Activated CD4-positive, CD25-positive, alpha-beta regulatory T cell (primary cell): Measurements from ENCODE around the gene SGSM2.
A peak's percentile ranks its signal among the peaks of the same experiment; 100 is the strongest.
"Not testable (repeated sequence)": the region's sequence is repeated elsewhere in the genome, so short reads cannot be mapped to it uniquely, and the experiment has no call there.

Source experiments
- DNase-seq, 4 experiments: peaks; one replicate each; lab custom pipeline; 2025; lab: John Stamatoyannopoulos, UW

The SGSM2 gene, protein sequence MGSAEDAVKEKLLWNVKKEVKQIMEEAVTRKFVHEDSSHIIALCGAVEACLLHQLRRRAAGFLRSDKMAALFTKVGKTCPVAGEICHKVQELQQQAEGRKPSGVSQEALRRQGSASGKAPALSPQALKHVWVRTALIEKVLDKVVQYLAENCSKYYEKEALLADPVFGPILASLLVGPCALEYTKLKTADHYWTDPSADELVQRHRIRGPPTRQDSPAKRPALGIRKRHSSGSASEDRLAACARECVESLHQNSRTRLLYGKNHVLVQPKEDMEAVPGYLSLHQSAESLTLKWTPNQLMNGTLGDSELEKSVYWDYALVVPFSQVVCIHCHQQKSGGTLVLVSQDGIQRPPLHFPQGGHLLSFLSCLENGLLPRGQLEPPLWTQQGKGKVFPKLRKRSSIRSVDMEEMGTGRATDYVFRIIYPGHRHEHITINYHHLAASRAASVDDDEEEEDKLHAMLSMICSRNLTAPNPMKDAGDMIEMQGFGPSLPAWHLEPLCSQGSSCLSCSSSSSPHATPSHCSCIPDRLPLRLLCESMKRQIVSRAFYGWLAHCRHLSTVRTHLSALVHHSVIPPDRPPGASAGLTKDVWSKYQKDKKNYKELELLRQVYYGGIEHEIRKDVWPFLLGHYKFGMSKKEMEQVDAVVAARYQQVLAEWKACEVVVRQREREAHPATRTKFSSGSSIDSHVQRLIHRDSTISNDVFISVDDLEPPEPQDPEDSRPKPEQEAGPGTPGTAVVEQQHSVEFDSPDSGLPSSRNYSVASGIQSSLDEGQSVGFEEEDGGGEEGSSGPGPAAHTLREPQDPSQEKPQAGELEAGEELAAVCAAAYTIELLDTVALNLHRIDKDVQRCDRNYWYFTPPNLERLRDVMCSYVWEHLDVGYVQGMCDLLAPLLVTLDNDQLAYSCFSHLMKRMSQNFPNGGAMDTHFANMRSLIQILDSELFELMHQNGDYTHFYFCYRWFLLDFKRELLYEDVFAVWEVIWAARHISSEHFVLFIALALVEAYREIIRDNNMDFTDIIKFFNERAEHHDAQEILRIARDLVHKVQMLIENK

DNA sequence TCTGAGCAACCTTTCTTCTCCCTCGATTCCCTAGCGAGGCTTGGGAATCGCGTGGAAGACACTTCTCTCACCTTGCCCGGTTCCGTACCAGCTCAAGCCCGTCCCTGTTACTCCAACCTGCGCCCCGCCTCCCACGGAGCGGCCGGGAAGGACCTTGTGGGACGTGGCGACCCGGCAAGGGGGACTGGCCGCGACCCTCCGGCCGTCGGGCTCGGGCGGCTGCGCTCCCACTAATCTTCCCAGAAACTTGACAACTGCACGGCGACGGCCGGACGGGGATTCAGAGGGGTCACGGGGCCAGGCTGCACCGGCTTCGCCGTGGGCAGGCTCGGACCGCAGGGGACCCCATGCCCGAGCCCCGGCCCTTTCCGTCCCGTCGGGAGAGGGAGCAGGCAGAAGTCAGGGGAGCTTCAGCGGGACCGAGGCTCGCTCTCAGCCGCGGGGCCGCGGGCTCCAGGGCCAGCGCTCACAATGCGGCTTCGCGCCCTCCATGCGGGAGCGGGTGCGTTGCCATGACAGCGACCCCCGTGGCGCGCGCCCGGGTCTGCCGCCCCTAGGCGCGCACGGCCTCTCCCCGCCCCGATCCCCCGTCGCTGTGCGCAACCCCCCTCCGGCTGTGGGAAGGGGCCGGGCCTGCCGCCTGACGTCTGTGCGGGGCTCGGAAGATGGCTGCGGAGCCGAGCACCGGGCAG lies at the start of gene SGSM2:
Gene SGSM2 (plus strand): TSS at position 650 of the 692 bp plus-strand sequence. CDS start 188 bp downstream, outside the sequence.
- DNase-seq = peak; percentile 26 to 61 (median 47)

DNA sequence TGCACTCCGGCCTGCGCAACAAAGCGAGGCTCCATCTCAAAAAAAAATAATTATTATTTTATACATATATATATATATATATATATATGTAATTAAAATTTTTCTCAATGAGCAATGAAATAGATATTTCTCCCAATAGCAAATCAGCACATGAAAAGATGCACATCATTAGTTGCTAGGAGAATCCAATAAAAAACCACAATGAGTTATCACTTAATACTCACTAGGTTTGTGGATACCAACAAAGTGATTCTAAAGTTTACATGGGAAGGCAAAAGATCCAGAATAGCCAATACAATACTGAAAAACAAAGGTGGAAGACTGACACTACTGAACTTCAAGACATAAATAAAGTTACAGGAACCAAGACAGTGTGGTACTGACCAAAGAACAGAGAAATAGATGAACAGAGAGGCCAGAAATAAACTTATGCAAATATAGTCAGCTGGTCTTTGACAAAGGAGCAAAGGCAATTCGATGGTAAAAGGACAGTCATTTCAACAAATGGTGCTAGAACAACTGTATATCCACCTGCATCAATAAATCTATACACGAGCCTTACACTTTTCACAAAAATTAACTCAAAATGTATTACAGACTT lies 47.3 kb upstream of the SGSM2 start:
- no peak for DNase-seq

DNA sequence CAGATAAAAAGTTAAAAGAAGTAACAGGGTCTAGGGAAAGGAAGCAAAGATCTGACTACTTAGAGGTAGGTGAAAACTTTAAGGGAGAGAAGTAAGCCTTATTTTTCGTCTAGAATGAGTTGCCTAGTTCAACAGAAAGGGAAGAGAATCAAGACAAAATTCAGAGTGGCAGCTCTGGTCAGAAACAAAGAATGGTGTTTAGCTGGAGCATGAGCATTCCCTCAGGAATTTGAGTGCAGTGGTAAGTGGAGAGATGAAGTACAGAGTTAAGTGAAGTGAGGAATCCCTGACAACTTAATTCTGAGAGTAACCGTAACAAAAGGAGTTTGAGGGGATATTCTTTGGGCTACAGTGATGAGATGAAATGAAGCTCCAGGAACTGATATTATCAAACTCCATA lies 45.2 kb upstream of the SGSM2 start:
- no peak for DNase-seq

DNA sequence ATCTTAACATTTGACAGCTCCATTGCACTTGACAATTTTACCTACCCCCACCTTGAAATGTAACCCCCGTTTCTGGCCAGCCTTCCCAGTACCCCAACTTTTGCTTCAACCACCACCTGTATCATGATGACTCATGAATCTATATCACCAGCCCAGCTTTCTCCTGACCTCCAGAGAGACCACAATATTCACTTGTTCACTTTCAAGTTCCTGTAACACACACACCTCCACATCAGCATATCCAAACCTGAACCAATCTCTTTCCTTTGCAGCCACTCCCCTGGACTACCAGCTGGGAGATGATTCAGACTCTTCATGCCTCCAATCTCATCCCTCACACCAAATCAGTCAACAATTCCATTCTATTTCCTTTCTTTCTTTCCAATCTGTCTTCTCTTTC lies 41.7 kb upstream of the SGSM2 start:
- no peak for DNase-seq

DNA sequence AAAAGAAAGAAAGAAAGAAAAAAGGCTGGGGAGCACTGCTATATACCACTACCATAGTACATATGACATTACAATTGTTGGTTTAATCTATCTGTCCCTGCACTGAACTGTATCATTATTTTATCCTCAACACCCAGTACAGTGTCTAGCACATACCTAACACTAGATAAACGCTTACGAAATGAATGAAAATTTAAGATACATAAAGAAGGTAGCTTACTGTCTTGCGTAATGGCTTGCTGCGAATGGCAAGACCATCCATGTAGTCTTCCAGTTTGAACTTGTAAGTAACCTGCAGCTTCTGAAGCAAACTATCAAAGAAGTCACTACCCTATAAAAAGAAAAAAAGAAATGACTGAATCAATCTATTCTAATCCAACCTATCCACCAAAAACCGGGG lies 40.3 kb upstream of the SGSM2 start:
- DNase-seq = no peak

DNA sequence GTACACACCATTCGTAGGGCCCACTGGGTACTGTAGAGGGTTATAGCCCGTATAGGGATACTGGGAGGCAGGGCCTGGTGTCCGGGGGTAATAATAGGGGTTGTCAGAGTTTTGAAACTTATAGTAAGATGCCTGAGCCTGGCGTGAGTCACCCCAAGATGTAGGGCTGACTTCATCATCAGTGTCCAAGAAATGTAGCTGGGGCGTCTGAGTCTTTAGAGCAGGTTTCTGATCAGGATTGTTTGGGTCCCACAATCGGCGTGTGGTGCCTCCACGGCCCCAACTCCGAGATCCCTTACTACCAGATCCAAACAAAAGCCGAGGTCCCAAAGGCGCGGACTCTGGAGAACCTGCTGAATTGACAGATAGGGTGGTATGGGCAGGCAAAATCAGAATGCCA lies 38.2 kb upstream of the SGSM2 start:
- DNase-seq = no peak

DNA sequence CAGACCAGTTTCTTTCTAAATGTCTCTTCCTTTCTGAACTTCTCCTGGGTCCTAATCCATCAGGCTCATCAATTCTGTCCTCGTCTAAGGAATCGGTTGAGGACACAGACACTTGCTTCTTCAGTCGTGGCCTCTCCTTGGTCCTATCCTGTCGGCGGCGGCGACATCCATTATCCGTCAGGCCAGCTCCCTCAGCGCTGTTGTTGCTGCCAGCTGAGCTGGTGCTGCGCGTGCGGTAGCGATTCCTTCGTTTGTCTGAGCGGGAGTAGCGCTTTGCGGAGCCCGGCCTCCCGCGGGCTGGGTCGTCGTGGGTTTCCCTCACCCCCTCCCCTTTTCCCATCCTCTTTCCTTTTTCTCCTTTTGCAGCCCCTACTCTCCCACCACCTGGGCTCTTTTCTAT lies 37.5 kb upstream of the SGSM2 start:
- DNase-seq = no peak

DNA sequence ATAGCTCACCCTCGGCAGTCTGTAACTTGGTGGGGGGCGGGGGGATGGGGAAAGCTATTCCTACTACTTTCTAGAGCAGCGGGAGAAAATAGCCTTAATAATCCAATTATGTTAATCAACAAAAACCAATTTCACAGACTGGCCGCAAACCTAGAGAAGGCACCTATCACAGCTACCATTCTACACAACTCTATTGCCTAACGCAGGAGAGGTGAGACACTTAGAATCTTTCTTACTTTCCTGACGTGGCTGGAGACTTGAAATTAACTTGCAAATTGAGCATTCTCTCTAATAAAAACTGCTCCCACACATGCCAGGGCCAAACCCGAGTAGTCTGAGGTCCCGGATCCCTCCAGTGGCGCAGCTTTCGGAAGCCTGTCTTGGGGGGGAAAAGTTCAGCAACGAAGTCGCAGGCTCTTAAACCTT lies 34.5 kb upstream of the SGSM2 start:
- no peak for DNase-seq

DNA sequence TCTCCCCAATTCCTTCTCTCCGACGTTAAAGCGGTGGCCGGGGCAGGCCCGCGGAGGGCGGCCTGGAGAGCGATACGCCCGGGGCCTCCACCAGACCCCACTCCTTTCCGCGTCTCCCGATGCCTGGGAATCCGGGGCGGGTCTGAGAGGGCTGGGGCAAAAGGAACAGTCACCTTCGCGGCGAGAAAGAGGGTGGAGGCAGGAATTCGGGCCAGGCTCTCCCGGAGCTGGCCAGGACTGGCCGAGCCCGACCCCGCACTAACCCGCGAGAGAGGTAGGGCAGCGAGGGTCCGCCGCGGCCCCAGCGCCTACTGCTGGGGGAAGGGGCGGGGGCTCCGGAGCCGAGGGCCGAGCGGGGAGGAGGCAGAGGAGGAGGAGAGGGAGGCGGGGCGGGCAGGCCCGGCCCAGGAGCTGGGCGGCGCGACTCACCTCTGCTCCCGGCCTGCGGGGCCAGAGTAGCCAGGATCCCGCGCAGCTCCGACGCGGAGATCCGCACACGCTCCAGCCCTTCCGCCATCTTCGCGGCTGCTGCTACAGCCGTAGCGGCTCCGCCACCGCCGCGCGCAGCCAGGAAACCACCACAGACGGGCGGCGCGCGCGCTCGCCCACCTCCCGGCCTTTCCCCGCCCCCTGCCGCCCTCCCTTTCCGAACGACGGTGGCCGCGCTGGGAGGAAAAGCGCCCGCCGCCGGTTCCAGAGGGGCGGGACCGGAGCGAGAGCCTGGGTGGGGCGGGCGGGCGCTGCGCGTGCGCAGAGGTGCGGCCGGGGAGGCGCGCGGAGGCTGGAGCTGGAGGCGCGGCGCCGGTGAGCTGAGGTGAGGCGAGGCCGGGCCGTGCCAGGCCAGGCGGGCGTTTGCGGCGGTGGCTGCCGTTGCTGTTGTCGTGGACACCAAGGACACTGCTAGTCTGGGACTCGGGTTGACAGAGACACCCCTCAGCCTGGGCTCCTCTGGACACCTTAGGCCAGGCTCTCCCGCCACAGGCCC lies 33.8 kb upstream of the SGSM2 start, which contains the start of the genes SMG6 and SRR:
Gene SMG6 (minus strand): TSS at position 582 of the 985 bp plus-strand sequence. CDS start 65 bp downstream, at position 517.
Gene SRR (plus strand): TSS at position 747 of the 985 bp plus-strand sequence. CDS start 11,611 bp downstream, outside the sequence.
- peak; percentile 90 to 97 (median 94) for DNase-seq

DNA sequence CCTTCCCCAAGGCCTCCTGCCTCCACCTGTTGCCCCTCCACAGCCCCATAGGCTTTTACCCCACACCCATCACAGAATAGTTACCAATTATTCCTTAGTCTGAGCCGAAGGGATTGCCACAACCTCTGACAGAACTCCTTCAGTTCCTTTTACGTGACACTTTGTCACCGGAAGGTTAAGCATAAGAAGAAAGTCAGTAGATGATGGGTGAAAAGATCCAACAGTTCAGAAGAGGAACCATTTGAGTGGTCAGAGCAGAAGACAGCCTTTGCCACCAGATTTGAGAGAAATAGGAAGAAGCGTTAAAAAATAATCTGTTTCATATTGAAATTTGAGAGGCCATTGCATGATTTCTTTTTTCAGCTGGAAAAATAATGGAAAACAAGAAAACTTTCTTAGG lies 32.4 kb upstream of the SGSM2 start:
- DNase-seq = no peak

DNA sequence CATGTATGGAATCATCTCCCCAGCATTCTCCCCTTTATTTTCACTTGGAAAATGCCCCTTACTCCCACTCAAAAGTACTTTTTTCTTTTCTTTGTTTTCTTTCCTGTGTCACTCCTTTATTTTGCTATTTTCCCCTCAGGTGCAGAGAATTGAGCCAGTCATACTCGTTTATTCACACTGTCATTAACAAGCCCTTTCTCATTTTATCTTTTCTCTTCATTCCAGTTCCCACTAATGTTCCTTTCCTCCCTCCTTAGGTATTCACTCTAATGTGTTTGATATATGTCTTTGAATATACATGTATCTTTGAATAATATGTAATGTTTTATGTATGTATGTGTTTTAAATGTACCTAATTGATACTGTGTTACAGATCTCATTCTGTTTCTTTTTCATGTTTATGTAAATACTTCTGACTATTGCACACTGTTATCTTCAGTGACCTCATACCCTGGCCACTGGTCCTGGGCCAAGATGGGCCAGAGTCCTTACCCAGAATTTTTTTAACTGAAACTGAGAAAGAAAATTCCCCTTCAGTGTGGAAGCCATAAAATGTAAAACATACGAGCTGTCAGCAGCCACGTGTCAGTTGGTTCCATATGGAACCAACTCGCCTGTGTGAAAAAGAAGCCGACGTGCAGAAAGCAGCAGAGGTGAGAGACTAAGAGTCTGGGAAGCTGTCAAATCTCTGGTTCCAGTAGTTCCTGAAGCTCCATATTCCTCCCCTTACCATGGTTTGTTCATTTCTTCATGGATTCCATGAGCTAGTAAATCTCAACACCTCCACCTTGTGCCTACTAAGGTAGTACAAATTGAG lies 27.8 kb upstream of the SGSM2 start:
- no peak for DNase-seq

DNA sequence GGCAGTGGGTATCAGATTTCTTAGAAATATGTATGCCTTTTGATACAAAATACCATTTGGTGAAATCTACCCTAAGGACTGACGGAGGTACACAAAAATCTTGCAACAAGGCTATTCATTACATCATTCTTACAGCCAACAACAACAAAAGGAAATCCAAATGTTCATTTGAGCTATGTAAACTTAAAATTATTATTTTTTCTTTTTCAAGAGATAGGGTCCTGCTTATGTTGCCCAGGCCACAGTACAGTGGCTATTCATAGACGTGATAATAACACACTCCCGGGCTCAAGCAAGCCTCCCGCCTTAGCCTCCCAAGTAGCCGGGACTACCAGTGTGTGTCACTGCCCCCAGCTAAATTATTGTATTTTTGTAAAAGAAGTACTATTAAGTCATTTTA lies 24.6 kb upstream of the SGSM2 start:
- no peak for DNase-seq

DNA sequence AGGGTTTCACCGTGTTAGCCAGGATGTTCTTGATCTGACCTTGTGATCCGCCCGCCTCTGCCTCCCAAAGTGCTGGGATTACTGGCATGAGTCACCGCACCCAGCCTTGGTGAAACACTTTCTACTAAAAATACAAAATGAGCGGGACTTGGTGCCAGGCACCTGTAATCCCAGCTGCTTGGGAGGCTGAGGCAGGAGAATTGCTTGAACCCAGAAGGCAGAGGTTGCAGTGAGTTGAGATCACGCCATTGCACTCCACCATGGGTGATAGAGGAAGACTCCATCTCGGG lies 20.4 kb upstream of the SGSM2 start:
- not testable (repeated sequence) for DNase-seq

DNA sequence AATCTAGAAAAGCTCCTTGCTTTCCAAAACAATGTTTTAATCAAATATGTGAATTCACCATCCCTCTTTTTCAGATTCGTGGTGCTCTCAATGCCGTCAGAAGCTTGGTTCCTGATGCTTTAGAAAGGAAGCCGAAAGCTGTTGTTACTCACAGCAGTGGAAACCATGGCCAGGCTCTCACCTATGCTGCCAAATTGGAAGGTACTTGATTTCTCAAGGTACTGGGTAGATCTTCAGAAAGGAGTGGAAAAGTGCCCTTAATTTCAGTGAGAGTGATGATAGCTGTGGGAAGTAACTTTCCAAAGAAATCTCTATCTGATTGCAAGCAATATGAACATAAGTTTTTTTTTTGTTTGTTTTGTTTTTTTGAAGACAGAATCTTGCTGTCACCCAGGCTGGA lies 19.5 kb upstream of the SGSM2 start:
- no peak for DNase-seq

DNA sequence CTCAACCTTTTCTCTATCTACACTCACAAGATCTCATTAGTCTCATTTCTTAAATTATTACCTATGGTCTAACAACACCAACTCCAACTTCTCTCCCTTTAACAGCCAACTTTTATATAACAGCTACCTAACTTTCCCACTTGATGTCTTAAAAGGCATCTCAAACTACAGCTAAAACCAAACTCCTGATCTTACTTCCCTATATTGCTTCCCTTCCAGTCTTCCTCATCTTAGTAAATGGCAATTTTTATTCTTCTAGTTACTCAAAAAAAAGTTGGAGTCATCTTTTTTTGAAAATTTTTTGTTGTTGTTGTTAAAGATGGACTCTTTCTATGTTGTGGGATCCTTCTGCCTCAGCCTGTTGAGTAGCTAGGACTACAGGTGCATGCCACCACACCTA lies 18.2 kb upstream of the SGSM2 start:
- no peak for DNase-seq

DNA sequence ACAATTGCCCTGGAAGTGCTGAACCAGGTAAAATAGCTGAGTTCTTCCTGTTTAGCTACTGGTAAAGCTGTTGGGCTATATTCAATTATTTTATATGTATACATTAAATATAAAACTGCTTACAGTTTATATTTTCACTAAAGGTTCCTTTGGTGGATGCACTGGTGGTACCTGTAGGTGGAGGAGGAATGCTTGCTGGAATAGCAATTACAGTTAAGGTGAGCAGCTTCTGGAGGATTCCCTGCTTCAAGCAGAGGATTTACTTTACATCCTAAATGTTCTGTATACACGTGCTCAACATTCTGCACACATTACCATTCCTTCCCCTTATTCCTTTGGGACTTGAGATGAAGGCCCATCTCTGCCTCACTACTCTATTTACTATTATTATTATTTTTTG lies 15.9 kb upstream of the SGSM2 start:
- no peak for DNase-seq

DNA sequence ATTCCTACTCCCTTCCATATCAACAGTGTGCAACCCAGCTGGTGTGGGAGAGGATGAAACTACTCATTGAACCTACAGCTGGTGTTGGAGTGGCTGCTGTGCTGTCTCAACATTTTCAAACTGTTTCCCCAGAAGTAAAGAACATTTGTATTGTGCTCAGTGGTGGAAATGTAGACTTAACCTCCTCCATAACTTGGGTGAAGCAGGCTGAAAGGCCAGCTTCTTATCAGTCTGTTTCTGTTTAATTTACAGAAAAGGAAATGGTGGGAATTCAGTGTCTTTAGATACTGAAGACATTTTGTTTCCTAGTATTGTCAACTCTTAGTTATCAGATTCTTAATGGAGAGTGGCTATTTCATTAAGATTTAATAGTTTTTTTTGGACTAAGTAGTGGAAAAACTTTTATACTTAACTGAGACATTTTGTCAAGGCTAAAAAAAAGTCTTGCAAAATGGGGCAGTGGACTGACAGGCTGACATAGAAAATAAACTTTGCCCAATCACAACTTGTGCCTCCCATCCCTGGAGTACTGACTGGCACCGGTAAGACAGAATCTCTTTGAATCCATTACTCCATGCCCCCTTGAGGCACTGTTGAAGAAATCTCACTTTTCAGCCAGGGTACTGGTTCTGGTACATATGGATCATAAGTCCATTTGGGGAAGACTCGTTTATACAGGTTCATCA lies 13.5 kb upstream of the SGSM2 start:
- no peak for DNase-seq

DNA sequence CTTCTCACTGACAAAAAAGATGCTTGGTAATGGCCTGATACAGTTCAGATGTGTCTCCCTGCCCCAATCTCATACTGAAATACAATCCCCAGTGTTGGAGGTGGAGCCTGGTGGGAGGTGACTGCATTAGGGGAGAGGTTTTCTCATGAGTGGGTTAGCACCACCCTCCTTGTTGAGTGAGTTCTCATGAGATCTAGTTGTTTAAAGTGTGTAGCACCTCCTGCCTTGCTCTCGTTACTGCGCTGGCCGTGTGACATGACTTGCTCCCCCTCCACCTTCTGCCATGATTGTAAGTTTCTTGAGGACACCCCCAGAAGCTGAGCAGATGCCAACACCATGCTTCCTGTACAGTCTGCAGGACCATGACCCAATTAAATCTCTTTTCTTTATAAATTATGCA lies 6.0 kb upstream of the SGSM2 start:
- no peak for DNase-seq

DNA sequence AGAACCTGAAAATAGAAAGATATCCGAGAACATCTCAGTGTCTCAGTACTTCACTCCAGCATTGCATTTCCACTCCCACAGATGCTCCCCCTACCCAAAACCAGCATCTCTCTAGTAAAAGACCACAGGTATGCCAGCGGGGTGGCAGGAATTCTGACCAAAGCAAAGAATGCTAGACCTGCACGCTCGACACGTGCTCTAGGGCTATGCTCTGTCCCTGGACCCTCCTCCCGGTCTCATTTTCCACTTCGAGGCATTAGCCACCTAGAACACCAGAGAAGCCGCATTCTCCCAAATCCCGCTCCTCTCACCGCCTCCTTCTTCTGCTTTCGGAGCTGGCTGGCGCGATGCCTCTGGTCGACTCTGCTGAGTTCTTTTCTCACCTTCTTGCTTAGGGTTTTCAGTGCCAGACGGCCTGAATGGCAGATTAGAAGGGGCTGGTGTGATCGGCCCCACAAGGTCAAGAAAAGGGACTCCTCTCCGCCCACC lies 1.5 kb upstream of the SGSM2 start:
- no peak for DNase-seq
